GM13976 (cell line): ENCODE measurements around the gene MAP2K2.

Source experiments
- DNase-seq: peaks from one replicate; pipeline ENCODE4 v3.0.0; 2012; ENCODE audit warnings: low spot score
- CTCF ChIP-seq: IDR thresholded peaks from 2 replicates; pipeline ENCODE4 v1.5.1; 2012; ENCODE audit warnings: borderline replicate concordance, mild to moderate bottlenecking; ENCODE audit not compliant: insufficient read depth; ENCODE audit errors: extremely low read depth, missing control alignments, control extremely low read depth
- in situ Hi-C: fragments of 300-500 bp; cut with MboI; formaldehyde crosslinking; loops from one replicate; pipeline ENCODE4 v1.12.0; 2022; ENCODE audit warnings: low sequenced_read_pairs, mixed read lengths, inconsistent platforms; ENCODE audit not compliant: unreplicated experiment

MAP2K2 gene

GRCh38 chr19:4042731-4043082 lies 81.2 kb downstream of the MAP2K2 start:
- DNase-seq, result no peak
- no peak for TF ChIP-seq CTCF
- in situ Hi-C loops, result no loop called here

- TF ChIP-seq CTCF, result no peak
- in situ Hi-C loops, result no loop called here
Measured at GRCh38 chr19:4042064-4042730, 81.7 kb downstream of the MAP2K2 start.

More at GRCh38 chr19:4042064-4042730, 81.7 kb downstream of the MAP2K2 start:
- no peak for DNase-seq
